Muscle layer of colon (tissue), 2 donors: ENCODE data around the gene RSRP1.
"Not testable (repeated sequence)": the region's sequence is repeated elsewhere in the genome, so short reads cannot be mapped to it uniquely, and the experiment has no call there.

Experiments
- H3K27ac ChIP-seq: one replicate; pipeline ENCODE4 v1.7.0; 2013; ENCODE audit warnings: low read depth, mild to moderate bottlenecking, low read length, moderate library complexity
- H3K27me3 ChIP-seq, 2 donors: one replicate each; pipeline ENCODE4 v1.7.0; 2013; ENCODE audit warnings: low read length in 2 of 2, mild to moderate bottlenecking in 2 of 2; ENCODE audit not compliant: insufficient read depth in 2 of 2, control insufficient read depth in 1 of 2
- H3K36me3 ChIP-seq: one replicate; pipeline ENCODE4 v1.7.0; 2013; ENCODE audit warnings: mild to moderate bottlenecking, low read length; ENCODE audit not compliant: insufficient read depth
- H3K4me1 ChIP-seq: one replicate; pipeline ENCODE4 v1.7.0; 2013; ENCODE audit warnings: mild to moderate bottlenecking, low read length; ENCODE audit not compliant: insufficient read depth
- H3K4me3 ChIP-seq, 2 donors: one replicate each; pipeline ENCODE4 v1.7.0; 2013; ENCODE audit warnings: low read length in 2 of 2, low read depth in 1 of 2, mild to moderate bottlenecking in 1 of 2, moderate library complexity in 1 of 2
- H3K9ac ChIP-seq: one replicate; pipeline ENCODE4 v1.7.0; 2013; ENCODE audit warnings: low read length
- H3K9me3 ChIP-seq: one replicate; pipeline ENCODE4 v1.7.0; 2013; ENCODE audit warnings: mild to moderate bottlenecking, low read length
- donor health status: abdominal sarcoma.
- donor health status: Adenocarcinoma of cecum.

RSRP1 gene

GRCh38 chr1:25247024-25247828, at the start of gene RSRP1:
RSRP1 (minus strand) TSS chr1:25247454; CDS start chr1:25246963, 491 bp downstream.
- Histone ChIP-seq H3K4me1 (peaks cover 29% of the 10 kb centered on the region), H3K9me3 (no peaks in the 10 kb centered on the region)

GRCh38 chr1:25296501-25296900, 49.2 kb upstream of the RSRP1 start:
- not testable (repeated sequence) for H3K4me3 ChIP-seq, H3K4me1 ChIP-seq, H3K27me3 ChIP-seq, H3K9me3 ChIP-seq, H3K9ac ChIP-seq, H3K36me3 ChIP-seq, H3K27ac ChIP-seq

More at GRCh38 chr1:25247024-25247828, at the start of gene RSRP1:
- peak within 1 kb of the TSS; percentile 96 for H3K27ac ChIP-seq
- peak within 1 kb of the TSS; percentile 92 to 95 for H3K4me3 ChIP-seq
- peaks cover 30% of the 10 kb centered on the region for H3K36me3 ChIP-seq
- no peaks in the 10 kb centered on the region for H3K27me3 ChIP-seq
- H3K9ac ChIP-seq = peak within 1 kb of the TSS; percentile 97

- not testable (repeated sequence) for H3K9me3 ChIP-seq, H3K4me1 ChIP-seq, H3K27ac ChIP-seq, H3K27me3 ChIP-seq, H3K4me3 ChIP-seq, H3K9ac ChIP-seq, H3K36me3 ChIP-seq
These were observed 47.9 kb upstream of the RSRP1 start for GRCh38 chr1:25294889-25295826.

GRCh38 chr1:25293426-25293825, 46.2 kb upstream of the RSRP1 start:
- not testable (repeated sequence) for H3K36me3 ChIP-seq, H3K9me3 ChIP-seq, H3K27ac ChIP-seq, H3K9ac ChIP-seq, H3K27me3 ChIP-seq, H3K4me3 ChIP-seq, H3K4me1 ChIP-seq

- H3K9ac ChIP-seq, H3K9me3 ChIP-seq, H3K4me3 ChIP-seq, H3K4me1 ChIP-seq, H3K27me3 ChIP-seq, H3K36me3 ChIP-seq, H3K27ac ChIP-seq: not testable (repeated sequence)
These were observed 42.8 kb upstream of the RSRP1 start for GRCh38 chr1:25290043-25290442.

- not testable (repeated sequence) for H3K4me1 ChIP-seq, H3K4me3 ChIP-seq, H3K27me3 ChIP-seq, H3K9me3 ChIP-seq, H3K9ac ChIP-seq, H3K27ac ChIP-seq, H3K36me3 ChIP-seq
These were observed 41.4 kb upstream of the RSRP1 start for GRCh38 chr1:25288573-25289101.

- H3K4me3 ChIP-seq, H3K4me1 ChIP-seq, H3K9ac ChIP-seq: not testable (repeated sequence)
These were observed 39.9 kb upstream of the RSRP1 start for GRCh38 chr1:25287164-25287563.

GRCh38 chr1:25285862-25286261, 38.6 kb upstream of the RSRP1 start:
- H3K4me1 ChIP-seq, H3K27me3 ChIP-seq, H3K9ac ChIP-seq, H3K36me3 ChIP-seq, H3K4me3 ChIP-seq, H3K9me3 ChIP-seq, H3K27ac ChIP-seq: not testable (repeated sequence)

More at GRCh38 chr1:25287164-25287563, 39.9 kb upstream of the RSRP1 start:
- not testable (repeated sequence) for H3K9me3 ChIP-seq, H3K36me3 ChIP-seq, H3K27me3 ChIP-seq, H3K27ac ChIP-seq

GRCh38 chr1:25279693-25280111, 32.4 kb upstream of the RSRP1 start:
- H3K9ac ChIP-seq, H3K4me1 ChIP-seq, H3K4me3 ChIP-seq, H3K27ac ChIP-seq, H3K27me3 ChIP-seq, H3K9me3 ChIP-seq, H3K36me3 ChIP-seq: not testable (repeated sequence)

- H3K9ac ChIP-seq, H3K27ac ChIP-seq, H3K27me3 ChIP-seq, H3K36me3 ChIP-seq, H3K4me3 ChIP-seq, H3K9me3 ChIP-seq, H3K4me1 ChIP-seq: not testable (repeated sequence)
These were observed 31.5 kb upstream of the RSRP1 start for GRCh38 chr1:25278790-25279189.

GRCh38 chr1:25278358-25278757, 31.1 kb upstream of the RSRP1 start:
- H3K27me3 ChIP-seq, H3K4me3 ChIP-seq, H3K36me3 ChIP-seq, H3K27ac ChIP-seq, H3K4me1 ChIP-seq, H3K9me3 ChIP-seq, H3K9ac ChIP-seq: not testable (repeated sequence)
